Measurements from ENCODE around the gene CEND1.

GRCh38 chr11:774873-775592 is 14.9 kb downstream of the CEND1 start:
- TF ChIP-seq MAX (IDR thresholded peaks at IDR 0.05; ENCODE audit: insufficient read depth, insufficient read length) (no peak), POLR2A (IDR thresholded peaks at IDR 0.05; ENCODE audit: low read depth, low read length) (no peak), CTCF (IDR thresholded peaks at IDR 0.05; ENCODE audit: extremely low read depth in 1 of 2, insufficient read depth in 1 of 2, low read depth in 1 of 2, low read length in 2 of 2) (no peak), EZH2 (IDR thresholded peaks at IDR 0.05; ENCODE audit: borderline replicate concordance, low read depth, low read length, severe bottlenecking) (no peak), GATA2 (IDR thresholded peaks at IDR 0.05; ENCODE audit: insufficient read depth, insufficient read length, low read depth, low read length) (no peak)
